H1 (cell line): ENCODE results near the gene APEX2.

Source experiments
- CREB1 ChIP-seq: IDR thresholded peaks from 2 replicates; pipeline ENCODE4 v1.6.1; 2012; ENCODE audit warnings: inconsistent platforms
- YY1 ChIP-seq: IDR thresholded peaks from 2 replicates; pipeline ENCODE4 v1.6.1; 2011; ENCODE audit warnings: low read depth, mild to moderate bottlenecking, low read length

DNA sequence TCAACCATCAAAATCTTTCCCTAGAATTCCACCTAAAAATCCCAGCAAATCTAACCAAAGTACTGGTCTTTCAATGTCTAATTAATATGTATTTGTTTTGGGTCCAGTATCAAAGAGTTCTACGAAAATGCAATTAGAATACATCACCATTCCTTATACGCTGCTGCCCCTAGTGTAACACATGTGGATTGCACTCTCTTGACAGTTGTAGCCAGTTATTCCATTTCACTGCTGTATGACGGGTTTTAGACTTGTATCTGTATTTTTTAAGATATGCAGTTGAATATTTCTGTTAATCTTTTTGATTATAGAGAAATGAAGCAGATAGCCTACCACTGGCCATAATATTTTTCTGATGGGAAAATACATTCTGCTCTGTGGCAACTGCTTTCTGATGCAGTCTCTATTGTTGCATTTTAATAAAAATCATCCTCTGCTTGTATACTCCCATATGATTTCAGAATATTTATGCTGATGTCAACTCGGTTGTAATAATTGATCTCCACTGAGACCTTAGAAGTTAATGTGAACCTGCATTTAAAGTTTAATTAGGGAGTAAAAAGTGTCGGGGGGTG, 57.6 kb downstream of the APEX2 start:
- TF ChIP-seq CREB1 (no peak), YY1 (no peak)
